HepG2 (cell line): ENCODE results near the gene MACROD2. TPM values are rescaled to one million over a fixed set of nuclear protein-coding genes. Genes with fewer than 3 reads are reported as not detected.

ENCODE experiments used
- CAMTA2 ChIP-seq: sonication (generic); formaldehyde crosslinking; IDR thresholded peaks from 2 replicates; pipeline ENCODE4 v1.4.0; 2020; ENCODE audit warnings: mild to moderate bottlenecking, missing genetic modification reagents, borderline replicate concordance
- CREB3 ChIP-seq: sonication (generic); formaldehyde crosslinking; IDR thresholded peaks from 2 replicates; pipeline ENCODE4 v1.5.0; 2020; ENCODE audit warnings: missing genetic modification reagents
- DRAP1 ChIP-seq: IDR thresholded peaks from 2 replicates; pipeline ENCODE4 v1.6.1; 2016; ENCODE audit warnings: missing genetic modification reagents, missing compliant biosample characterization
- ELK4 ChIP-seq: sonication (generic); formaldehyde crosslinking; IDR thresholded peaks from 2 replicates; pipeline ENCODE4 v1.9.0; 2021; ENCODE audit warnings: missing genetic modification reagents, borderline replicate concordance
- ISL2 ChIP-seq: sonication (generic); formaldehyde crosslinking; IDR thresholded peaks from 2 replicates; pipeline ENCODE4 v1.5.0; 2020; ENCODE audit warnings: missing genetic modification reagents
- KDM1A ChIP-seq: IDR thresholded peaks from 2 replicates; pipeline ENCODE4 v1.6.1; 2016; ENCODE audit warnings: missing compliant biosample characterization
- KDM6A ChIP-seq: IDR thresholded peaks from 2 replicates; pipeline ENCODE4 v1.6.1; 2016; ENCODE audit warnings: low read depth
- MTA3 ChIP-seq: sonication (generic); formaldehyde crosslinking; IDR thresholded peaks from 2 replicates; pipeline ENCODE4 v1.4.0; 2020; ENCODE audit warnings: missing genetic modification reagents
- MTF1 ChIP-seq: sonication (generic); formaldehyde crosslinking; IDR thresholded peaks from 2 replicates; pipeline ENCODE4 v1.5.0; 2020; ENCODE audit warnings: missing genetic modification reagents
- NFYC ChIP-seq: IDR thresholded peaks from 2 replicates; pipeline ENCODE4 v1.6.1; 2016; ENCODE audit warnings: missing genetic modification reagents, missing compliant biosample characterization
- POGK ChIP-seq: sonication (generic); formaldehyde crosslinking; conservative IDR thresholded peaks from 2 replicates; pipeline ENCODE4 v1.8.0; 2022; ENCODE audit warnings: mild to moderate bottlenecking, moderate library complexity, missing genetic modification reagents
- RCOR2 ChIP-seq: IDR thresholded peaks from 2 replicates; pipeline ENCODE4 v1.6.1; 2016; ENCODE audit warnings: missing biosample characterization, missing genetic modification reagents
- RXRB ChIP-seq: IDR thresholded peaks from 2 replicates; pipeline ENCODE4 v1.6.1; 2016; ENCODE audit warnings: borderline replicate concordance, missing genetic modification reagents, missing compliant biosample characterization
- STAT5B ChIP-seq: sonication (generic); formaldehyde crosslinking; IDR thresholded peaks from 2 replicates; pipeline ENCODE4 v1.4.0; 2020; ENCODE audit warnings: missing genetic modification reagents
- THAP8 ChIP-seq: sonication (generic); formaldehyde crosslinking; IDR thresholded peaks from 2 replicates; pipeline ENCODE4 v1.5.1; 2020; ENCODE audit warnings: missing genetic modification reagents, mild to moderate bottlenecking, borderline replicate concordance
- ZBTB34 ChIP-seq: sonication (generic); formaldehyde crosslinking; IDR thresholded peaks from 2 replicates; pipeline ENCODE4 v1.8.0; 2022; ENCODE audit warnings: mild to moderate bottlenecking, missing genetic modification reagents
- ZNF646 ChIP-seq: sonication (generic); formaldehyde crosslinking; IDR thresholded peaks from 2 replicates; pipeline ENCODE4 v1.9.0; 2021; ENCODE audit warnings: mild to moderate bottlenecking, missing genetic modification reagents
- ZNF782 ChIP-seq: sonication (generic); formaldehyde crosslinking; IDR thresholded peaks from 2 replicates; pipeline ENCODE4 v1.4.0; 2020; ENCODE audit warnings: missing genetic modification reagents, mild to moderate bottlenecking, borderline replicate concordance
- polyA plus RNA-seq, 8 experiments: library from polyadenylated mRNA; depleted of rRNA in 3 of 8; stranded (reverse) in 7 of 8; unstranded in 1 of 8; fragments of >200 nt; fragmentation: Illumina TruSeq in 4 of 8; extraction: Trizol in 4 of 8; gene quantifications; 2 replicates each; pipeline versions ENCODE4 v1.2.1 to v1.2.3, GENCODE V29; 2011 to 2016; ENCODE audit warnings: low read depth in 4 of 8, missing spikeins in 1 of 8, mixed read lengths in 1 of 8; ENCODE audit not compliant: insufficient read depth in 1 of 8
- total RNA-seq, 5 experiments: library from RNA; depleted of rRNA; stranded (reverse); fragments of >200 nt; fragmentation: Illumina TruSeq; extraction: Trizol; gene quantifications; 2 replicates each; pipeline ENCODE4 v1.2.3, GENCODE V29; 2016; ENCODE audit warnings: low read depth in 1 of 5

Gene MACROD2
- total and polyA plus RNA-seq, 2 of the 13 experiments (the other 11 are each of a cell fraction or from before 2014, with no cell fraction given), result 0.13 to 0.51 TPM

- TF ChIP-seq DRAP1 (CRISPR knock-in tag) (0 out of 2 replicates have a peak, but pooled peaks have one; percentile 8), ZNF646 (no peak), NFYC (no peak), ISL2 (no peak), RCOR2 (CRISPR knock-in tag) (peak; percentile 10; the same call in 1 of the 2 replicates), CREB3 (CRISPR knock-in tag) (no peak), MTF1 (CRISPR knock-in tag) (no peak), RXRB (no peak), ZBTB34 (CRISPR knock-in tag) (no peak), KDM1A (CRISPR knock-in tag) (peak; percentile 77; the same call in 1 of the 2 replicates), MTA3 (CRISPR knock-in tag) (no peak), ELK4 (CRISPR knock-in tag) (no peak), STAT5B (no peak), THAP8 (CRISPR knock-in tag) (no peak), KDM6A (CRISPR knock-in tag) (no peak), POGK (CRISPR knock-in tag) (no peak), CAMTA2 (CRISPR knock-in tag) (no peak), ZNF782 (no peak)
Measured at GRCh38 chr20:14878676-14879019, 883.3 kb downstream of the MACROD2 start (continued).
